Muscle of arm (tissue), 12 donors: ENCODE results near the gene PLXNB2. TPM values are rescaled to one million over a fixed set of nuclear protein-coding genes. Genes with fewer than 3 reads are reported as not detected.
"Not testable (repeated sequence)": the region's sequence is repeated elsewhere in the genome, so short reads cannot be mapped to it uniquely, and the experiment has no call there.

Experiments
- DNase-seq: peaks from one replicate; pipeline ENCODE4 v3.0.0-alpha.2; 2013
- polyA plus RNA-seq, 12 donors: library from polyadenylated mRNA; unstranded; fragments of 120-200 nt; gene quantifications; one replicate each; pipeline ENCODE4 v1.2.1, GENCODE V29; 2013; ENCODE audit not compliant: insufficient read length in 12 of 12

The PLXNB2 gene
- polyA plus RNA-seq, 12 donors = 67.3 to 124 (median 74.3) TPM; not detected in 1

DNA sequence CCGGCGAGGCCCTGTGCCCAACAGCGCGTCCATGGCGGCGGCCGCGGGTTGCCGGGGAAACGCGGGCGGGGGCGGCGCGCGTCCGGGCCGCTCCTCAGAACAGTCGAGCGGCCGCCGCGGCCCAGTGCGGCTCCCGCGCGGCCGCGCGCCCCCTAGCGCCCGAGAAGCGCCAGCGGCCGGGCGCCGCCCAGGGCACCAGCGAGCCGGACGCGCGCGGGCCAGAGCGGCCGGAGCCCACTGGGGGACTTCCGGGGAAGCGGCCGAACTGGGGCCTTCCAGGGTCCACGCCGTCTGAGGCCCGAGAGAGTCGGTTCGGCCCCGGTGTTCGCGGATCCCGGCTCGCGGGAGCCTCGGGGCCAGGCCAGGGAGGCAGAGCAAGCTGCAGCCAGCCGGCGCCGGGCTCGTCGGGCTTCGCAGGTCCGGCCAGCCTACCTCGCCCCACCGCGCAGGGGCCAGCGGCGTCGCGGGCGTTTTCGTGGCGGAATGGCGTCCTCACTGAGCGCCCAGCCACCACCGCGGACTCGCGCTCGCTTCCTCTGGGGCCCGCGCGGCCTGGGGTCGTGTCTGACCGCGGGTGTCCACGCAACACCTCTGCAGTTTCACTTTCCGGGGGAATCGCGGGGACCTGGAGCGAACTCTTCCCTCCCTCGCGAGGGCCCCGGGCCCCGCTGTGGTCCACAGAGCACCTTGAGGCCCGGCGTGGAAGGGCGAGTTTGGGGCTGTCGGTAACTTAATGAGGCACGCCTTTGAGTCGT lies 19.7 kb upstream of the PLXNB2 start, which contains the start of gene DENND6B:
Gene DENND6B (minus strand): TSS at position 57 of the 755 bp plus-strand sequence. CDS start 24 bp downstream, at position 33.
- DNase-seq = peak; percentile 70

DNA sequence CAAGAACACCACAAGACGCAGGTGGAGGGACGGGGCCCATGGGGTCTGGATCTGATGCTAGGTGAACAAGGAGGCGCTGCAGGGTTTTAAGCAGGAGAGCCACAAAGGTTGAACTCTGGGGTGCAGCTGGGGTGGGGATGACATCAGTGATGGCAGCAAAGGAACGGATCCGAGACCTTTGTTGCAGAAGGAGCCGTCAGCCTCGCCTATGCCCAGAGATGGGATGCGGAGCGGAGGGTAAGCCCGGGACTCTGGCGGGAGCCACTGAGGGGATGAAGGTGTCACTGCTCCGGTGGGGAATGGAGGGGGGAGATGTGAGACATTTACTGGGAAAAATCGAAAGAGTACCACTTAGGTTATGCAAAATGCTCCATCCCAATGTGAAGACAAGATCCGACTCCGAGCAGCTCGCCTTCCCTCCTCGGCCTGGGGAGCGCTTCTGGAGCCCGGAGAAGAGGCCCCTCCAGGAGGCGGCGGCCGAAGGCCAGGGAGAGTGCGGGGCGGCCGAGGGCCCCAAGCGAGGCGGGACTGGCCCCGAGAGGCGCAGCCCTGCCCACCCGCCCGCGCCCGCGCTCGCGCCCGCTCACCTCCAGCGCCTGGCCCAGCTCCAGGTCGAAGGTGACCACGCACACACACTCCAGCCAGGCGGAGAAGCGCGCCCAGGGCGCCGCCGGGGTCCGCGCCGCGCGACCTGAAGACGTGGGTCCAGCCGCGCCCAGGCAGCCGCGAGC lies 18.9 kb upstream of the PLXNB2 start:
- DNase-seq = no peak

DNA sequence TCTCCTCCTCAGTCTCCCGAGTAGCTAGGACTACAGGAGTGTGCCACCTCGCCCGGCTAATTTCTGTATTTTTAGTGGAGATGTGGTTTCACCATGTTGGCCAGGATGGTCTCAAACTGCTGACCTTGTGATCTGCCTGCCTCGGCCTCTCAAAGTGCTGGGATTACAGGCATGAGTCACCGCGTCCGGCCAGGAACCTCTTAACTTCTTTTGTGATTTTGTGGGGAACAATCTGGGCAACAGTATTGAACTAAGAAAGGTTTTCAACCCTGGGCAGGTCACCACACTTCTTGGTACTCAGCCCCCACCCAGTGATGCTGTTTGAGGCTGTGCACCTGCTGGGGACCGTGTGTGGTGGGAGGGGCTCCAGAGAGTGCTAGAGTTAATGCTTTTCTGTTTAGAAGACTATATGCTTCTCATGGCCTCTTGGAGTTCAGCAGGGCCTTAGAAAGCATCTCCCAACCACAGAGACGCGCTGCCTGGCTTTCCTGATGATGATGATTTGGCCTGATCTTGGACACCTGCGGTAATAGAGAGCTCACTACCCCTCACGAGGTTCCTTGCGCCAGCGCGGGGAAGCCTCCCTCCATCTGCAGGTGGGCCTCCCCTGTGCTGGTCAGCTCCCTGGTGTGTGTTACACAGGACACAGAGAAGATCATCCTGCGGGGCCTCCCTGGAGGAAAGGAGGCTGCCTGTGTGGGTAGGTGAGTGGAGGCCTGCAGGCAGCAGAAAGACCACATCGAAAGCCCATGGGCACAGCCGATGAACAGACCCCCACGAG lies 18.2 kb upstream of the PLXNB2 start:
- no peak for DNase-seq

DNA sequence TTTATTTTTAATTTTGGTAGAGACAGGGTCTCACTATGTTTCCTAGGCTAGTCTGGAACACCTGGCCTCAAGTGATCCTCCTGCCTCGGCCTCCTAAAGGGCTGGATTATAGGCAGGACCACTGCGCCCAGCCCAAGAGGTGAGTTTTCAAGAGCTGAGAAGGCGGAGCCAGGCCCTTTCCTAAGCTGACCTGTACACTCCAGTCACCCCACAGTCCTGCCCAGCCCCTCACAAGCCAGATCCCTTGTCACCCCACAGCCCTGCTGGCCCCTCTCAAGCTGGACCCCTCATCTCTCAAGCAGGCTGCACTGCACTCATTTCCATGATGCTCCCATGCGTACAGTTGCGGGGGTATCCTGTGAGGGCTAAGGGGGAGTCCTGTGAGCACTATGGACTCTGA lies 16.5 kb upstream of the PLXNB2 start:
- no peak for DNase-seq

GRCh38 chr22:50322382-50323104 lies 15.1 kb upstream of the PLXNB2 start:
- DNase-seq = not testable (repeated sequence)

- no peak for DNase-seq
Observed at GRCh38 chr22:50320671-50321325, 13.4 kb upstream of the PLXNB2 start.

- DNase-seq = no peak
Observed at GRCh38 chr22:50320116-50320515, 12.7 kb upstream of the PLXNB2 start.

- DNase-seq = no peak
Observed at GRCh38 chr22:50319503-50319951, 12.1 kb upstream of the PLXNB2 start.

- no peak for DNase-seq
Observed at GRCh38 chr22:50318698-50319411, 11.4 kb upstream of the PLXNB2 start.

- DNase-seq = no peak
Observed at GRCh38 chr22:50318356-50318697, 10.9 kb upstream of the PLXNB2 start.

- DNase-seq = no peak
Observed at GRCh38 chr22:50317674-50318073, 10.2 kb upstream of the PLXNB2 start.

GRCh38 chr22:50317178-50317577 lies 9.7 kb upstream of the PLXNB2 start:
- no peak for DNase-seq

DNA sequence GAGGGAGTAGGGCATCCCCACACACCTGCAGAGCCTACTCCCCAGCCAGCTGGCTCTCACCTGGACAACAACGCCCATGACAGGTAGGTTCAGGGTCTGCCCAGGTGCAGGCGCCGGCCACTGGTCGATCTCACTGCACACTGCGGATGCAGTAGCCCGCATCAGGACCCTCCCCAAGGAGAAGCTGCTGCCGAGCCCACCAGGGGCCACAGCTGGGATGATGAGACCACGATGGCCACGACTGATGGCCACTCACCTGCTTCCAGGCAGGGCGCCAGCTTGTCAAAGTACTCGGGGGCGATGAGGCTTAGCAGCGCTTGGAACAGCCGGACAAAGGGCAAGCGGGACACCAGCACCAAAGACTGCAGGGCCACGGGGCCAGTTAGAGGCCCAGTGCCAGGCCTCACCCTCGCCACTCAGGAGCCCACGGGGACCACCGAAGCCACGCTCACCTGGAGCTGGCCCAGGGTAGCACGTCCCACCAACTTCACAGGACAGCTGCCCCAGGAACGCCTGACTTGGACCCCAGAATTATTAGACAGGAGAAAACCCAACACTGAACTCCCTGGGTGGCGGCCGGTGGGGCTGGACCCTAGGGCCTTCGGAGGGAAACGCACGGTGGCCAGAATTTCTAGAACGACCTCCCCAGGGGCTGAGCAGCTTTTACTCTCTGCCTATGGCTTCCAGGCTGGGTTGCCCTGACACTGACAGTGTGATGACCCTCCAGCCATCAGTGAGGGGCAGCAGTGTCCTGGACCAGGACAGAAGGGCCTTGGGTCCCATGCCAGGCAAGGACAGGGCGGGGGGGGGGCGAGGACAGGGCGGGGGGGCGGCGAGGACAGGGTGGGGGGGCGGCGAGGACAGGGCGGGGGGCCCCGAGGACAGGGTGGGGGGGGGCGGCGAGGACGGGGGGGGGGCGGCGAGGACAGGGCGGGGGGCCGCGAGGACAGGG lies 8.9 kb upstream of the PLXNB2 start:
- DNase-seq = no peak

- no peak for DNase-seq
Observed at GRCh38 chr22:50315289-50316113, 8.1 kb upstream of the PLXNB2 start.

DNA sequence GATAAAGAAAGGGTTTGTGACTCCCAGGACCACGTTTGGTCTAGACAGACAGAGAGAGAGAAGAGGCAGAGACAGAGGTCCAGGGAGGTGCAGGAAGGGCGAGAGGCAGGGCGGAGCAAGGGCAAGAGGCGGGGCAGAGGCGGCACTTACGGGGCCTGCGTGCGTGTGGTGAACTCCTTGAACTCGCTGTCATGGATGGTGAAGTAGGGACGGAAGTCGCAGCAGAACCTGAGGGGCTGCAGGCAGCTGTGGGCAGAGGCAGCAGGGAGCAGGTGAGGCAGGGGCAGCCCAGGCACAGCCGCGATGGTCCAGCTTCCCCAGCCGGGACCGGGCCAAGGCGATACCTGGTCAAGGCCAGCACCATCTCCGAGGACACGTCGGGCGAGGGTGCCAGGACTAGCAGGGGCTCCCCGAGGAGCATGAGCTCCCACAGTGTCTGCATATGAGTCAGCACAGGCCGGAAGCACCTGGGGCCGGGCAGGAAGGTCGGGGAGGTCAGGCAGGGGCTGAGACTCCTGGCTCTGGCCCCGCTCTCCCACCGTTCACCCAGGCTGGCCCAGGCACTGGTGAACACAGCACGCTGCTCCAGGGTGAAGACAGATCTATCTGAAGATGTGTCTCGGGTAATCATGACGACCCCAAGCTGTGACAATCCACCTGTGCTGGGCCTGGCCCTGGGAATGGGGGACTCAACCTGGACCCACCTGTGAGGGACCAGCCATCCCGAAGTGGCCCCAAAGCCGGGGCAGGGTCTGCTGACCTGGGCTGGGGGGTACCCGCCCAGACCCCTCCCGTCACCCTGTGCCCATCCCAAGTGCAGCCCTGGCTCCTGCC lies 7.2 kb upstream of the PLXNB2 start:
- no peak for DNase-seq

- no peak for DNase-seq
Observed at GRCh38 chr22:50314081-50314454, 6.6 kb upstream of the PLXNB2 start.

GRCh38 chr22:50313600-50313999 lies 6.2 kb upstream of the PLXNB2 start:
- no peak for DNase-seq
